Right forelimb (tissue), 1 donor: Measurements from ENCODE around the gene BAIAP2.

ENCODE experiments used
- DNase-seq: peaks from one replicate; pipeline ENCODE4 v3.0.0-alpha.2; 2018

Gene BAIAP2

DNA sequence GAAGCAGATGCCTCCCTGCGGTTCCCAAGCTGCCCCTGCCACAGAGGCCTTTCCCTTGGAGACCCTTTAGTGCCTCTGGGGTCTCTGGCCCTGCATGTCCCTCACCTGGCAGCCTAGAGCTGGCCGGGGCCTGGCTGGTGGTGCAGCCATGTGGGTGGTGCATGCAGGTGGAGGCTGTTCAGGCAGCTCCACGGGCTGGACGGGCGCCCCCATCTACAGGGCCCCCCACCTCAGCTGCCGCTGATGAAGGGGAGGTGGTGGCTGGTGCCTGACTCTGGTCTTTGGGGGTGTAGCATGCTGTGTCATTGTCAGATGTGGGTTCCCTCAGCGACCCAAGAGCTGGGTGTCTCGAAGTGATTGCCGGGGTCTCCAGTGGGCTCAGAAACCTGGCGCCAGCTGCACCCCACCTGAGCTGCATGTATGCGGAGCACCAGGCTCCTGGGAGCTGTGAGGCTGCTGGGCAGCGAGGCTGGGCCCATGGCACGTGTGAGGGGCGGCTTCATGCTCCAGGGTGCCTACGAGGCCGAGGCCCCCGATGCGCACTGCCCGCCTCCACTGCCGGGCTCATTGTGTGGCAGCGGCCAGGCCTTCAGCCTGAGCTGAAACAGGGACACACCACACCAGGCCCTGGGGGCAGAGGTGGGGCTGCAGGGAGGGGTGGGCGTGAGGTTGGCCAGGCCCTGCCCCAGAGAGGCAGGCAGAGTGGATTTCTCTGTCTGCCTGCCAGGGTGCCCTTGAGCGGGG is 57.0 kb downstream of the BAIAP2 start:
- no peak for DNase-seq

- DNase-seq: no peak
Observed at GRCh38 chr17:81092518-81093095, 57.7 kb downstream of the BAIAP2 start.

GRCh38 chr17:81093619-81094508 is 58.9 kb downstream of the BAIAP2 start:
- DNase-seq: no peak

DNA sequence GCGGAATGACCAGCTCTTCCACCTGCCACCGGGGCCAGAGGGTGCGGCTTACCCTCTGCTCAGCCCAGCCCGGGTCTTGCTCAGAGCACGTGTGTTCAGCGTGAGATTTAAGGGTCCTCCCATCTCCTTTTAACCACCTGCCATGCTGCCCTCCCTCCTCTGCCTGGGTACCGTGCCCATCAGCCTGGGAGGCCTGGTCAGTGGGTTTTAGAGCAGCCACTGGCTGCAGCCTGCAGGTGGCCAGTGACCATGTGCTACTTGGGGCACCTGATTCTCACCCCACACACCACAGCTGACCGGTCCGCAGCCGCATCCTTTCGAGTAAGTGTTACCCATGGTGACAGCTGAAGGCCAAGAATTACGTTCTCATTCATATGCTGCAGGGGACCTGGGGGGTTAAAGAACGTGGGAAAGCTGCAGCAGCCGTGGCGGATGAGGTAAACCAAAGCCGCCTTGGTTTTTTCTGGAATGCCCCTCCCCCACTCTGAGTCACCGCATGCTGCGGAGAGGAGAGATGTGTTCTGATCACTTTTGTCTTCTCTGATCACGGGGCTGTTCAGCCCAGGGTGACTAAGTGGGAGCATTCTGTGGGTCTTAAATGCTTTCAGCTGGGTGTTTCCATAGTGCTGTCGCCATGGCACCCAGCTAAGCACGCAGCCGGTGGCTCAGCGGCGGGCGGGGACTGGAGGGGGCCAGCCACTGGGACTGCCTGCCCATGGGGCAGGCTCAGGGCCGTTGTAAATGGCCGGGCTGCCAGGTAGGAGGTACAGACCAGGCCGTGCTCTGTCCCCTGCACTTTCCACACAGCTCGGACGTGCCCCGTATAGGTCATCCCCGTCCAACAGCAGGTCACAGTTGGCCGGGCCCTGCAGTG is 59.8 kb downstream of the BAIAP2 start:
- peak; percentile 81 for DNase-seq

DNA sequence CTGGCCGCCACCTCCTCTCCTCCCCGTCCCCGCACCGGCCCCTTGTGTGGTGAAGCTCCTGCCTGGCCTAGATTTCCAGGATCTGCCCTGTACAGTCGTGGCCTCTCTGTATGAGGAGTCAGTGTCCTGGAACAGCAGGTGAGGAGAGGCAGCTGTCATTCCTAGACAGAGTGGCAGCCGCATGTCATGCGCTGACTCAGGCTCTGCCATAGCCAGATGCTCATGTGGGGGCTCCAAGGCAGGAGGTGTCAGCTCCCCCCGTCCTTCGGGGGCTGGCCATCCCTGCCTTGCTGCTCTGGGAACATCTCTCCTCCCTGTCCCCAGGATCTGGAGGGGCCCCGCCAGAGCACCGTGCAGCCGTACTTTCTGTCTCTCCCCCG is 60.4 kb downstream of the BAIAP2 start:
- no peak for DNase-seq

DNA sequence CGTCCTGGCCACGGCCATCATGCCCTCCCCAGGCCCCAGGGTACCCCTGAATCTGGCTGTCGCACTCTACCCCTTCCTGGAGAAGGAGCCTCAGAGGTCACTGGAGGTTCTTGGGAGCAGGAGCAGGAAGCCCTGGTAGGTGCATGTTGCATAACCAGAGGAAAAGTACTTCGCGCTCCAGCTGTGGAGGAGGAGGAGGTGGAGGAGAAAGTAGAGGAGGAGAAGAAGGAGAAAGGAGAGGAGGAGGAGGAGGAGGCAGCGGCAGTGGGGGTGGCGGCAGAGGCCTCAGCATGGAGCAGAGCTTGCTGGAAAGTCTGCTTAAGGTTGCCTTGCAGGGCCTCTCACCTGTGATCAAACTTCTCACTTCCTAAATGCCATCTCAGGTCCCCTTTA is 61.8 kb downstream of the BAIAP2 start:
- DNase-seq: no peak

DNA sequence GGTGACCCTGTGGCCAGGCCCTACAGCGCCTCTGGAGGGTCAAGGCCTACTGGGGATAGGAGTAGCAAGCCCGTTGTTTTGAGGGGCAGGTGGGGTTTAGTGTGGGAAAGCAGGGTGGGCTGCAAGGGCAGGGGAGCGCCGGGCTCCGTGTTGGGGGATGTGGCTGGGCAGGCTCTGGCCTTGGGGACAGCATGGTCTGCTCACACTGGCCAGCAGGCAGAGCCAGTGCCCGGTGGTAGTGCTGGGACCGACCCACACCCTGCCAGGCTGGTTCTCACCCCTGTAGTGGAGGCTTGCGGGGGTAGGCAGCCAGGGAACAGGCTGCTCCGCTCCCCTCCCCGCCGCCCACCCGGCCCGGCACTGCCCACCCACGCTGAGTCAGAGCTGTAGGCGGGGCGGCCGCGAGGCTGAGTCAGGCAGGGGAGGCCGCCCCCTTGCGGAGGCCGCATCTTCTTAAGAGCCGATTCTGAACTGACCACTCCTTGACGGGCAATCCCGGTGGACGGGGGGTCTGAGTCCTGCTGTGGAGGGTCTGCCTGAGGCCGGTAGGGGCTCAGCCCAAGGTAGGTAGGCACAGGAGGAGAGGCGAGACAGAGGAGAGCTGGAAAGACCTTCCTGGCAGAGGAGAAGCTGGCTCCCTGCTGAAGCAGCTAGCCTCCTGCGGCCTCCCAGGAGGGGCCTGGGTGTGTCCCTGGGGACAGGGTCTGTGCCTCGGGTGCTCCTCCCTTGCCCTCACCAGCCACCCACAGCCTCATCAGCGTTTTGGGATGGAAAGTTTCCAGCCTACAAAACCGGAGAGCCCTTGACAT is 62.4 kb downstream of the BAIAP2 start:
- DNase-seq: peak; percentile 89

DNA sequence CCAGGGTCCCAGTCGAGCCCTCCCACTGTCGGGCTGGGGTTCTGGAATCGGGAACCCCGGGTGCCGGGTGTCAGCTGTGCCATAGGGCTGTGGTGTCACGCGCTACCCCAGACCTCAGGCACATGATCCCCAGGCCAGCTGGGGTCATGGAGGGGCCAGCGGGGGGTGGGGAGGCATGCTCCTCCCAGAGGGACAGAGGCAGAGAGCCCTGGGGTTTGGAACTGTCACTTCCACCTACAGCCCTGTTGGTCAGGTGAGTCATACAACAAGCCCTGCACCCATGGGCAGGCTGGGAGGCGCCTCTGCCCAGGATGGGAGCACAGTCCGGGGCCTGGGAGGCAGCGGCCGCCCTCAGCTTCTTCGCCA is 63.0 kb downstream of the BAIAP2 start:
- no peak for DNase-seq

- no peak for DNase-seq
Observed at GRCh38 chr17:81099888-81100287, 64.9 kb downstream of the BAIAP2 start.

DNA sequence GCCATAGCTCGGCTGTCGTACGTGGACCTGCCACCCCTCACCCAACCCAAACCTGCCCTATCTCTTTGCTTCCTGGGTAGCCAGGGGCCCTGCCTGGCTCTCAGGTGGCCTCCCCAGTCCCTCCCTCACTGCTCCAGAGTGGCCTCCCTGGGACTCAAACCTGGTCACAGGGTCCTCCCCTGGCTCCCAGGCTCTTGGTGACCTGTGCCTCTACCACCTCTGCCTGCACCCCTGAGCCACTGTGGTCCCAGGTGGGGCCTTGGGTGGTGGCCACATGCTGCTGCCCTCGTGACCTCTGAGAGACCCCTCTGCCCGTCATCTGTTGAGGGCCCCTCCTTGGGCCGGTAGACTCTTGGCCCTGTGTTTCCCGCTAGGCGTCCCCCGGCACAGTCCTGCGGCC is 65.7 kb downstream of the BAIAP2 start:
- DNase-seq: no peak

GRCh38 chr17:81101614-81102306 is 66.8 kb downstream of the BAIAP2 start:
- DNase-seq: peak; percentile 86

DNA sequence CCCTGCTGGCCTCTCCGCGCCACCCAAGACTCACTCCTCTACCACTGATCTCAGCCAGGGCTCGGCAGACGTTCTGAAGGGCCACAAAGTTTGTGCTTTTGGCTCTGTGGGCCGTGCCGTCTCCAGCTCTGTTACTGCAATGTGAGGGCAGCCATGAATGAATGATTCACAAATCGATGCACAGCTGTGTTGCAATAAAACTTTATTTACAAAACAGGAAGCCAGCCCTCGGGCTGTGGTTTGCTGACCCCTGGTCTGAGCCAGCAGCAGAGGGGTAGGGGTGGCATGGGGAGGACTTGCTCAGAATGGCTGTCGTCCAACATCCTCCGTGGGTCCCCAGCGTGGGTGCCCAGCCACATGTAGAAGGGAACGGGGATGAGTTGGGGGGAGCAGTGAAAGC is 67.4 kb downstream of the BAIAP2 start:
- no peak for DNase-seq

- no peak for DNase-seq
Observed at GRCh38 chr17:81102869-81103268, 67.9 kb downstream of the BAIAP2 start.

DNA sequence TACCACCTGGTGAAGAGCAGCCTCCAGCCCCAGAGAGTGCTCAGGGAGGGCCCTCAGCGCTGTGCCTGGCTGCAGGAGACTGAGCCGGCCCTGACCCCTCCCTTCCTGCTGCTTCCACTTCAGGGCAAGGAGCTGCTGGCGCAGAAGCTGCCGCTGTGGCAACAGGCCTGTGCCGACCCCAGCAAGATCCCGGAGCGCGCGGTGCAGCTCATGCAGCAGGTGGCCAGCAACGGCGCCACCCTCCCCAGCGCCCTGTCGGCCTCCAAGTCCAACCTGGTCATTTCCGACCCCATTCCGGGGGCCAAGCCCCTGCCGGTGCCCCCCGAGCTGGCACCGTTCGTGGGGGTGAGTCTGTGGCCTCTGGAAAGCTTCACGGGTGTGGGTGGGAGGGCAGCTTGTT is 68.4 kb downstream of the BAIAP2 start:
- no peak for DNase-seq

DNA sequence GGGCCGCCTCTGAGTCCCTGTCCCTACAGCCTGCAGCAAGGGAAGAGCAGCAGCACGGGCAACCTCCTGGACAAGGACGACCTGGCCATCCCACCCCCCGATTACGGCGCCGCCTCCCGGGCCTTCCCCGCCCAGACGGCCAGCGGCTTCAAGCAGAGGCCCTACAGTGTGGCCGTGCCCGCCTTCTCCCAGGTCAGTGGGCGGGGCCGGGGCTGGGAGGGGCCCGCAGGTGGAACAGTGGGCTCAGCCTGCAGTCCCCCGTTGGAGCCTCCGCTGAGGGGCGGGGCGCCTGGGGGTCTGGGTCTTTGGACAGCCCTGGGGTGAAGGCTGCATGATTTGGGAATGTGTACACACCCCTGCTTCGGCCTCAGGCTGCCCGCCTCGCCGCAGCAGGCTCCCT is 71.8 kb downstream of the BAIAP2 start:
- DNase-seq: no peak

GRCh38 chr17:81108220-81108619 is 73.3 kb downstream of the BAIAP2 start:
- DNase-seq: no peak

- DNase-seq: no peak
Observed at GRCh38 chr17:81109957-81110356, 75.0 kb downstream of the BAIAP2 start.

GRCh38 chr17:81110488-81111040 is 75.6 kb downstream of the BAIAP2 start:
- no peak for DNase-seq

DNA sequence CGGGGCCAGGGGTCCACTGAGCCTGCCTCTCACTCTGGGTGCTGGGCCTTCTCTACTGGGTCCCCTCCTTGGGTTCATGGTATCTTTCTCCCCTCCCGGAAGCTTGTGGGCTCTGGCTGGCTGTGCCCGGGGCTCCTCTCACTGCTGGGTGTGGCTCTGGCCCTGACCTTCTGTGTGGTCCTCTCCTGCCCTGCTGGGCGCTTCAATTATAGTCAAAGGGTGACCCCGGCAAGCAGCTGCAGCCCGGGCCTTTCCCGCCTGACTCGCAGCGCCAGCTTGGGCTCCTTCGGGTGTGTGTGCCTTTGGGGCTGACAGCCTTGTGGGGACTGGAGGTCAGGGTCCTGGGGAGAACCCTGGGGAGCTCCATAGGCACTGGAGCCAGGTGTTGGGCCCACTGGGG is 76.1 kb downstream of the BAIAP2 start:
- DNase-seq: no peak

DNA sequence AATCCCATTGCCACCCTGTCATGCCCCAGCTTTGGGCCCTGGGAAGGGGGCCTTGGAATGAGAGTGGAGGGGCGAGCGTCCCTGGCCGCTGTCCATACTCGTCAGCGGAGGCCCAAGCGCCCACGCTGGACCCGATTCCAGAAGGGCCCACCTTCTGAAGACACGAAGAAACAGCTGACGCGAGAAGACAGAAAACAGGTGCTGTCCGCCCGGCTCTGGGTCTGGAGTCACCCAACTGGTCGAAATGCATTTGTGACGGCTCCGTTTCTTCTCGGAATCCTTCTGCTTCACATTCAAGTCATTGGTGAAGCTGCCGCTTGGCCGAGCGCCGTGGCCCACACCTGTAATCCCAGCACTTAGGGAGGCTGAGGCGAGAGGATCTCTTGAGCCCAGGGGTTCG is 77.5 kb downstream of the BAIAP2 start:
- no peak for DNase-seq

DNA sequence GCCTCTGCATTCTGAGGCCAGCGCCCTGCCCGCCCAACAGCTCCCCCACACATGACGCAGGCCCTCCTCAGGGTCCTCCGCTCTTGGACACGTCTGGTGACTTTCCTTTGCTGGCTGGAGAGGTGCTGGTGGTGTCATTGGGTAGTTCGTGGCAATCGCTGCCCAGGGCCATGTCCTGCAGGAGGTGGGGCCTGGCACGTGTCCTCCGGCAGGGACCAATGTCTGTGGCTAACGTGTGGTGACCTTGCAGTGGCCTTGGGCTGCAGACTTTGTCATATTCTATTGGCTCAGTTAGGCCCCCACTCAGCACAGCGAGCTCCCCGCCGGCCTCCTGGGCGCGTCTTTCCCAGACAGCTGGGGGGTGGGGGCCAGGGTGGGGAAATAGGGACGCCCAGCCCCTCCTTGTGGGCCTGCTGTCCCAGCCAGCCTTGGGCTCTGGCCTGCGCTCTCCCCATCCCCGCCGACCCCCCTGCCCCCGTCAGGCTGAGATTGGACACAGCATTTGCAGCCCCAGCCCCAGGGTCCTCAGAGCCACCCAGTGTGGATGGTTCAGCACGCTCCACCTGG is 78.3 kb downstream of the BAIAP2 start:
- no peak for DNase-seq
